HG03175 (cell line): ENCODE measurements around the gene FAM240A.

Experiments
- ATAC-seq: cut with Tn5 transposase; IDR thresholded peaks from one replicate; pipeline ENCODE4 v1.9.1; 2021; ENCODE audit warnings: mild to moderate bottlenecking, moderate library complexity; ENCODE audit not compliant: unreplicated experiment

The FAM240A gene

DNA sequence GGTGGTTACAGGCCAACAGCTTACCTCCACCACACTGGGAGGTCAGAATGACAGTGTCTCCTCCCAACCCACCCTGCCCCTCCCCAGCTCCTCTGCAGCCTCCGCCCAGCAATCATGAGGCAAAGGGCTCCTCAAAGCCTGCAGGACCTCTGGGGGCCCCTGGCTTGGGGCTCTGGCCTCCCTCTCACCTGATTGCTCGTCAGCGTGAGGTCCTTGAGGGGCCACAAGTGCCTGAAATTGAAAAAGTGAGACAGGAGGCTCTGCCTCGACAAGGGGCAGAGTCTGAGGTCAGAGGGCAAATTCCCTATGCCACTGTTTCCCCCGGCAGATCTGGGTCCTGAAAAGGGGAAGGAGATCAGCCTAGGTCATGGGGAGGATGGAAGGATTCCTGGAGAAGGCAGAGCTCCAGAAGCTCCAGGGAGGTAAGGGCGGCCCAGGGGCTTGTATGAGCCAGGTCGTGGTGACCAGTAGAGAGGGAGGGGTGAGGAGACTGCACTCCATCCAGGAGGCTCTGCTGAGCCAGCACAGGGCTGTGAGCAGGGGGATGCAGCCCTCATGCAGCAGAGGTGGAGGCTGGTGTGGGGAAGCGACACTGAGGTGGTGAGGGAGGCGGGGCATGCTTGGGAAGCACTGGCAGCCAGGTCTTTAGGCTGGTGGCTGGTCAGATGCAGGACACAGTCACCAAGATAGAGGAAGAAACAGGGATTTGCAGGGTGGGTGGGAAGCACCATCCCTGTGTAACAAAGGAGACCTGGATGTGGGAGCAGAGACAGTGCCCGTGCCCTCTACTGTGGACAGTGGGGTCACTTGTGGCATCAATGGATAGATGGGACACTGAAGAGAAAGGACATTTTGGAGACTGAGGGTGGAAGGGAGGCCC lies 61.1 kb downstream of the FAM240A start:
- ATAC-seq: no peak

DNA sequence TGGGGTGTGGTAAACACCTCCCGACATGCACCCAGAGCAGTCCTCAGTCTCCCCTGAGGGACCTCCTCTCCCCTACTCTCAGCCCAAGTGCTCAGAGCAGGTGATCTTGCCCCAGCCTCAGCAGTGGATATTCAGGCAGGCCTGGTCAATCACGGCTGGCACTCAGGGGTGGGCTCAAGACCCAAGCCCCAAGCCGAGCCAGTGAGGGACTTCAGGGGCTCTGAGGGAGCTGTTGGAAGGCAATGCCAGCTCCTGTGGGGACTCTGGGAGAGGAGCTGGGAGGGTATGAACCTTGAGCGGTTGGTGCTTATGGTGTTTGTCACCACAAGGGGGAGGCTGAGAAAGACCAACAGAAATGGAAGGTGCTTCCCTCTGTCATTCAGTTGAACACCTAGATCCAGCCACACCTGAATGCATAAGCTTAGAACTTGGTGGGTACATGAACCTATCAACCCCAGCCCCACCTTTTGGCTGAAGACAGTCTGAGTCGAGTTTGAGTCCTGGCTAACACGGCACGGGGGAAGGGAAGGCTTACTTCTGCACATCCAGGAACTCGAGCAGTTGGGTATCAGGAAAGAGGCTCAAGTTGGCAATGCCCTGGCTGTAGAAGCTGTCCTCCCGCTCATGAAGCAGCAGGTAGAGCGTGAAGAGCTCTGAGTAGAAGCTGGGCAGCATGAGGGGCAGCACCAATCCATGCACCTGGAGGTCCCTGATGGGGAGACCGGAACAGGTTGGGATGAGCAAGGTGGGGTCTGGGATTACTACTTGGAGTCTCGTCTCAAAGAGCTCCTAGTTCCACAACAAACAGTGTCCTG lies 61.9 kb downstream of the FAM240A start:
- ATAC-seq: no peak

DNA sequence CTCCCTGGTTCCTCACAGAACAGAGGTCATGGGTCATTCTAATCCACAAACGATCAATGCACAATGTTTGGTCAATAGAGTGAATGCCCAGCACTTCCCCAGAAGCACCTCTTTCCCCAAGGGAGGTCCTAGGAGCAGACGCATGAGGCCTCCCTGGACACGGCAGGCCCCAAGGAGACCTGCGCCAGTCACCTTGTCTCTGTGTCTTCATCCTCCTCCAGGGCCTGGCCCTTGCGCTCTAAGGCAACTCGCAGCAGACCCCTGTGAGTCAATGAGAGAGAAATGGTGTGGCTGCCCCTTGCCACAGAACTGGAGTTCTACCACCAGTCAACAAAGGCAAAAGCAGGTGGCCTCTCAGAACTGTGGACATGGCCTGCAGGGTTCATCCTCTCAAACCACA lies 63.1 kb downstream of the FAM240A start:
- ATAC-seq: no peak
